GM12872 (cell line): ENCODE results near the gene HGS.

Experiments
- CTCF ChIP-seq: IDR thresholded peaks from 3 replicates; pipeline ENCODE4 v1.5.1; 2011; ENCODE audit warnings: low read depth, mild to moderate bottlenecking, low read length, moderate library complexity; ENCODE audit not compliant: insufficient read depth

The HGS gene

GRCh38 chr17:81719410-81720266, 35.8 kb downstream of the HGS start:
- TF ChIP-seq CTCF: no peak

- no peak for TF ChIP-seq CTCF
These were observed 36.7 kb downstream of the HGS start for GRCh38 chr17:81720267-81721071.

- TF ChIP-seq CTCF: no peak
These were observed 38.6 kb downstream of the HGS start for GRCh38 chr17:81722184-81723120.

GRCh38 chr17:81723651-81724209, 39.9 kb downstream of the HGS start:
- TF ChIP-seq CTCF: no peak

GRCh38 chr17:81725439-81725838, 41.6 kb downstream of the HGS start:
- TF ChIP-seq CTCF: no peak

- no peak for TF ChIP-seq CTCF
These were observed 42.2 kb downstream of the HGS start for GRCh38 chr17:81726004-81726403.
